ENCODE data around the gene TUT4.
A peak's percentile ranks its signal among the peaks of the same experiment; 100 is the strongest.

Gene TUT4

DNA sequence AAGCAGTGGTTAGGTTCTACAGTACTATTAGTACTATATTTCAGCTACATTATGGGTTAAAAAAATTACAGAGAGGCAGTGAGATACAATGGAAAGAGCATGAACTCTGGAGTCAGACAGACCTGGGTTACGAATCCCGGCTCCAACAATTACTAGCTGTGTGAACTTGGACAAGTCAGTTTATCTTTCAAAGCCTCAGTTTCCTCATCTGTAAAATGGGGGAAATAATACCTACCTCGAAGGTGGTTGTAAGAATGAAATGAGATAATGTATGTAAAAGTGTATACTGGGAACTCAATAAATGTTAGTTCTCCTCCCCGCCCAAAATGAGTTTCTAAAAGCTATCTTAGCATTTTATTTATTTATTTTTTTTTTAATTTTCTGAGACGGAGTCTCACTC, 89.0 kb downstream of the TUT4 start:
- no peak for DNase-seq (ENCODE audit: low read depth in 2 of 2)

DNA sequence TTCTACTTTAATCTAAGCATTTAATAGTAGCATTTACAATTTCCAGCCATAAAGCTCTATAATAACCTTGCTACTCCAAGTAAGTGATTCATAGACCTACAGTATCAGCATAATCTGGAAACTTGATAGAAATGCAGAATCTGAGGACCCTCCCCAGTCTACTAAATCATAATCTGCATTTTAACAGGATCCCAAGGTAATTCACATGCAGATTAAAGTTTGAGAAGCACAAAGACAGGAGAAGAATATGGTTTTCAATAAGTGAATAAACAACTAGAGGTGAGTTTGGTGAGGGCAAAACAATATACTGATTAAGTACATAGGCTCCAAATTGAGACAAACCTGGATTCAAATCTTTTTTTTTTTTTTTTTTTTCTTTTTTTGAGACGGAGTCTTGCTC, 91.1 kb downstream of the TUT4 start:
- DNase-seq (ENCODE audit: low read depth in 2 of 2), result no peak

DNA sequence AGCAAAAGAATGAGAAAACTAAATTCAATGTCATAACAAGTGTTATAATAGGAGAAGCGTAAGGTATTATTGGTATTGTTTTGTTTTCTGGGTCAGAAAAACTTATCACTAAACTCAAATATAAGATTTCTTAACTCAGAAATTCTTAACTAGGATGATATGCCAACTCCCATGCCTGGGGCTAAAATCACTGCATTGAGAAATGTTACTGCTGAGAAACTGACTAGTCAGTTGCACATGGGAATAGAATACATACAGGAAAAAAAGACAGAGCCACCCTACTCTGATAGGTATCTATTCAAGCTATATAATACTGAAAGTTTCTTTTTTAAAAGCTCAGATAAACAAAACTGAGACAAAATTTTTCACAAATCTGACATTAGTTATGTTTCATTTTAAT, 92.2 kb downstream of the TUT4 start:
- DNase-seq (ENCODE audit: low read depth in 2 of 2), result no peak

DNA sequence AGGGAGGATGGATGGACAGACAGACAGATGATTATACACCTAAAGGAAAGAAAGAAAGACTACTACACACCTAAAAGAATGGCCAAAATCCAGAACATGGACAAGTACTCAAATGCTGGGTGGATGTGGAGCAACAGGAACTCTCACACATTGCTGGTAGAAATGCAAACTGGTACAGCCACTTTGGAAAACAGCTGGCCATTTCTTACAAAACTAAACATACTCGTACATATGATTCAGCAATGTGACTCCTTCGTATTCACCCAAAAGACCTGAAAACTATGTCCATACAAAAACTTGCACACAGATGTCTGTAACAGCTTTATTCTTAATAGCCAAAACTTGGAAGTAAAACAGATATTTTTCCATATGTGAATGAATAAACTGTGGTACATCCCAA, 97.2 kb downstream of the TUT4 start:
- DNase-seq (ENCODE audit: low read depth in 2 of 2), result no peak

DNA sequence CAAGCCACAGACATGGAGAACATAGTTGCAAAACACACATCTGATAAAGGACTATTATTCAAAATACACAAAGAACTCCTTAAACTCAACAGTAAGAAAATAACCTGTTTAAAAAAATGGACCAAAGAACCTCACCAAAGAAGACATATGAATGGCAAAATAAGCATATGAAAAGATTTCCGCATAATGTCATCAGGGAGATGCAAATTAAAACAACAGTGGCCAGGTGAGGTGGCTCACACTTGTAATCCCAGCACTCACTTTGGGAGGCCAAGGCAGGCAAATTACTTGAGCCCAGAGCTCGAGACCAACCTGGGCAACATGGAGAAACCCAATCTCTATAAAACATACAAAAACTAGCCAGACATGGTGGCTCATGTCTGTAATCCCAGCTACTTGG, 98.1 kb downstream of the TUT4 start:
- no peak for DNase-seq (ENCODE audit: low read depth in 2 of 2)

DNA sequence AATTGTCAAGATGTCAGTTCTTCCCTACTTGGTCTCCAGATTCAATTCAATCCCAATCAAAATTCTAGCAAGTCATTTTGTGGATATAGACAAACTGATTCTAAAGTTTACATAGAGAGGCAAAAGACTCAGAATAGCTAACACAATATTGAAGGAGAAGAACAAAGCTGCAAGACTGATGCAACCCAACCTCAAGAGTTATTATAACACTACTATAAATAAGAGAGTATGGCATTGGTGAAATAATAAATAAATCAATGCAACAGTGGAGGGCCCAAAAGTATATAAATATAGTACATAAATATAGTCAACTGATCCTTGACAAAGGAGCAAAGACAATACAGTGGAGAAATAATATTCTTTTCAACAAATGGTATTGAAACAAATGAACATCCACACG, 98.8 kb downstream of the TUT4 start:
- no peak for DNase-seq (ENCODE audit: low read depth in 2 of 2)

DNA sequence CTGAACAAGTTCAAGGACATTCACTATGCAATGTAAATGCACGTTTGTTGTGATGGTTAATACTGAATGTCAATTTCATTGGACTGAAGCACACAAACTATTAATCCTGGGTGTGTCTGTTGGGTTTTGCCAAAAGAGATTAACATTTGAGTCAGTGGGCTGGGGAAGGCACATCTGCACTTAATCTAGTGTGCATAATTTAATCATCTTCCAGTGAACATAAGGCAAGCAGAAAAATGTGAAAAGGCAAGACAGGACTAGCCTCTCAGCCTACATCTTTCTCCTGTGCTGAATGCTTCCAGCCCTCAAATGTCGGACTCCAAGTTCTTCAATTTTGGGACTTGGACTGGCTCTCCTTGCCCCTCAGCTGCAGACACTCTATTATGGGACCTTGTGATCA, 108.4 kb downstream of the TUT4 start:
- DNase-seq (ENCODE audit: low read depth in 2 of 2), result no peak

DNA sequence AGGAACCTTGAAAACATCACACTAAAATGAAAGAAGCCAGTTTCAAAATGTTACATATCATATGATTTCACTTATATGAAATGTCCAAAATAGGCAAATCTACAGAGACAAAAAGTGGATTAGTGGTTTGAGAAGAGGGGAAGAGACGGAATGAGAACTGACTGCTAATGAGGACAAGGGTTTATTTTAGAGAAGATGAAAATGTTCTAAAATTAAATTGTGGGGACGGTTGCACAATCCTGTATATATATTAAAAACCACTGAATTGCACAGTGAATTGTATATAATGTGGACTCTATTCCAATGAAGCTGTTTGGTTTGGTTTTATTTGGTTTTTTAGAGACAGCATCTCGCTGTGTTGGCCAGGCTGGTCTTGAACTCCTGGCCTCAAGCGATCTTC, 112.9 kb downstream of the TUT4 start:
- DNase-seq (ENCODE audit: low read depth in 2 of 2), result no peak

DNA sequence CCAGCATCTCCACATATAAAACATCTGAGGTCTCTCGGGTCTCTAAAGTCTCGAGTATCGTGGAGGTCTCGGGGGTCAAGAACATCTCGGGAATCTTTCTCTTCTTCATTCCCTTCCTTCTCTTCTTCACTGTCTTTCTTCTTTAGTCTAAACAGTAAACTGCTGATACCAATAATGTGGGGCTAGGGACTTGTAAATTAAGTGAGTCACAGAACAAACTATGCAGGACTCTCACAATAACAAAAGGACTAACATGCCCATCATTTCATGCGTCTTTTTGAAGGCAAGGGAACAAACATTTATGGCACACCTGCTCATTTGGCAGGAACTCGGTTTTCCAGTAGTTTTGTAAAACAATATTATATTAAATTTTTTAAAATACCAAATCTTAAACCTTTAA, 116.1 kb downstream of the TUT4 start:
- DNase-seq (ENCODE audit: low read depth in 2 of 2), result no peak

DNA sequence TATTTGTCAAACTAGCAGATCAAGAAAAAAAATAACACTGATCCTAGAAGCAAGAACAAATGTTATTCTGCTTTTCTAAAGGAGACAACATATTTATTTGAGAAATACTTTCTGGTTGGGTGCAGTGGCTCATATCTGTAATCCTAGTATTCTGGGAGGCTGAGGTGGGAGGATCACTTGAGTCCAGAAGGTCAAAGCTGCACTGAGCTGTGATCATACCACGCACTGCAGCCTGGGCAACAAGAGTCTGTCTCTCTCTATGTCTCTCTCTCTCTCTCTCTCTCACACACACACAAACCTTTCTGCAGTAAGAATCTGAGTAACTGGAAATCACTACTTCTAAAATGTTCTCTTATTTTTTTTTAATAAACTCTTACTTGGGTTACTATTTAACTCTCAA, 117.2 kb downstream of the TUT4 start:
- DNase-seq (ENCODE audit: low read depth in 2 of 2), result no peak

DNA sequence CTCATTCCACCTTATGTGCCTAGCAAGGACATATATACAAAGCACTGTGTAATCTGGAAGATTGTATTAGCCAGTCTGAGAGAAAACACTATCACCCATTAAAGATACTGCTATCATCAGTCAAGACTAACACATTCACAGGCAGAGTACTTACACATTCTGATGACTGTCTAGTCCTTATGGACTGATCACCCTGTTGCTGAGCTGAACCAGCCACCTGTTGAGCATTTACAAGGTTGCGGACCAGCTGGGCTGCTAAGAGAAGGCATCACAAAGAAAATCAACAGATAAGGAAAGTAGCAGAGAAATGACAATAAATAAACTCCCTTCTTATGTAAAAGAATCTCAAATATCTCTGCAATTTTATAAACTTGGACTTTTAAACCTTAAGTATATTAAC, 117.7 kb downstream of the TUT4 start:
- no peak for DNase-seq (ENCODE audit: low read depth in 2 of 2)

DNA sequence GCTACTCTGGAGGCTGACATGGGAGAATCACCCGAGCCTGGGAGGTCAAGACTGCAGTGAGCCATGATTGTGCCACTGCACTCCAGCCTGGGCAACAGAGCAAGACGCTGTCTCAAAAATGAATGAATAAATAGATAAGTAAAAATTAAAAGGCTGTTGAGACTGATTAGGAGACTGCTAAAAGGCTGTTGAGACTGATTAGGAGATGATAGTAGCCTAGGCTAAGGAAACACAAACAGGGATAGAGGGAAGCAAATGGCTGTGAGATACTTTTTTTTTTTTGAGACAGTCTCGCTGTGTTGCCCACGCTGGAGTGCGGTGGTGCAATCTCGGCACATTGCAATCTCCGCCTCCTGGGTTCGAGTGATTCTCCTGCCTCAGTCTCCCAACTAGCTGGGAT, 120.1 kb downstream of the TUT4 start:
- no peak for DNase-seq (ENCODE audit: low read depth in 2 of 2)

DNA sequence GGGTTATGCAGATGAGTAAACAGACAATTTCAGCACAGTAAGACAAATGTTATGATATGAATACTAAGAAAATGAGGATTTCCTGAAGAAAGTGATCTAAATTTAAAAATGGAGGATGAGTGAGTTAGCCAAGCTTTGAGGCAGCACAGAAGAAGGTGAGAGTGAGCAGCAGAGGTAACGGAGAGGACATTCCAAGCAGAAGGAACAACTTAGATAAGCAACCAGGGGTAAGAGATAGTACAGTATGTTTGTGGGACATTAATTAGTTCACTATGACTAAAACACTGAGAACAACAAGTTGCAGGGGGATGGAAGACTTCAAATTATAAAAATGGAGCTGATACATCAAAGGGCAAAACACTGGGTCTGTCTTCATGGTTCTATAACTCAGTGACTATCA, 125.7 kb downstream of the TUT4 start:
- no peak for DNase-seq (ENCODE audit: low read depth in 2 of 2)

DNA sequence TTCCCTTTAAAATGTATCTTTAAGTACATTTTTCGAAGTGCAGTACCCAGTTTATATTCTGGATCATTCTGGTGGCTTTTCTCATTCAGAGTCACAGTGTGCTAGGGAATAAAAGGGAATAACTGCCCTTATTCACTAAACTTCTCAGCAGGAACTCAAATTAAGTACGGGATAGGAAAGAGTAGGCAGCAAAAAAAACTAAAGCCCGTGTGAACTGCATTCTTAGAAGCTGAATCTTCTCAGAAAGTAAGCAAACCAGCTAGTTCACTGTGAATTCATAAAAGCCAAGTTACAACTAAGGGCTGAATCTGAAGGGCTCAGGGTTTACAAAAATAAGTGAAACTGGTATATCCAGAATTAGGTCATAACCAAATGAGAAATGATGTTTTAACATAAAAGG, 126.5 kb downstream of the TUT4 start:
- DNase-seq (ENCODE audit: low read depth in 2 of 2), result no peak

DNA sequence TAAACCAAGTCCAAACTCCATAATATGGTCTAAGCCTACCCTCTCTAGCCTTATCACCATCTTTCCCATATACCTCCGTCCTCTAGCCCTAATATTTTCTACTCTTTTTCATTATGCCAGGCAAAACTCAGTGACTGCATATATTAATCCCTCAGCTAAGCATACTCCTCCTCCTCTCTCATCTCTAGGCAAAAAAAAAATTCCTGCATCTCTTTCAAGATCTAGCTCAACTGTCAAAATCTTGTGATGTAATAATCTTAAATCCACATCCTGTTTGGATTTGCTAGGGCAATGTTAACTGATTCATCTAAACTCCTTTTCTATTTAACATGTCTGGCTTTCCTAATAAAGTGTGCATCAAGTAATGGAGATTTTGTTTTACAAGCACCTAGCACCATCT, 128.1 kb downstream of the TUT4 start:
- no peak for DNase-seq (ENCODE audit: low read depth in 2 of 2)

DNA sequence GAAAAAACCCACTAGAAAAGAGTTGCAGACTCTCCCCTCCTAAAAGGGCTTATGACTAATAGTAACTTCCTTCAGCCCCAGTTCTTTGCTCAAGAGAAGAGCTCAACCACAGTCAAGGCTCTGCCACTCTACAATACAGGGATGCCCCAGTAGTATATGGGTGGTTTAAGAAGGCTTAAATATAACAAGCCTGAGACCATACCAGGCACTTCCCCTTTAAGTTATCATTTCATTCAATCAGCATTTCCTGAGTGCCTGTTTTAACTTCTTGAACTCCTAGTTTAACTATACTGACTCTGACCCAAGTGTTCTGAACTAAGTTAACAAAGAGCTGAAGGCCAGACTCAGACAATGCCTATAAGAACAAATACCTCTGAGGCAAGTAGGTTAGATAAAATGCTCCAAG, 128.7 kb downstream of the TUT4 start:
- DNase-seq (ENCODE audit: low read depth in 2 of 2), result no peak

DNA sequence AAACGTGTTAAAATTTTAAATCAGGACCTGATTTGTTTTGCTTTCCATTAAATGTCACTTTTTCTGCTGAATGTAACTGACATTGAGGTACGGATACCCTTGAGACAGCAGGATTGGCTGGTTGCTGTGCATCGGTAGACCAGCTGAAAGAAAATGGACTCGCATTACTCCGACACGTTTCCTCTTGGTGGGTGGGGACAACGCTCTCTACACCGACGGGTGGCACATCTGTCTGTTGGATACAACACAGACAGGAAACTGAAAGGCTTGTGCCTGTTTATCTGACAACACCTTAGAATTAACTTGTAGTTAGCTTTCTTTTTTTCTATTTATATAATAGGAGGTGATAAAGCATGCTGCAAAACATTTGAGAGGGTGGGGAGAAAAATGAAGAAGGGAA, 129.1 kb downstream of the TUT4 start:
- peak; percentile 41 to 45 for DNase-seq (ENCODE audit: low read depth in 2 of 2)

DNA sequence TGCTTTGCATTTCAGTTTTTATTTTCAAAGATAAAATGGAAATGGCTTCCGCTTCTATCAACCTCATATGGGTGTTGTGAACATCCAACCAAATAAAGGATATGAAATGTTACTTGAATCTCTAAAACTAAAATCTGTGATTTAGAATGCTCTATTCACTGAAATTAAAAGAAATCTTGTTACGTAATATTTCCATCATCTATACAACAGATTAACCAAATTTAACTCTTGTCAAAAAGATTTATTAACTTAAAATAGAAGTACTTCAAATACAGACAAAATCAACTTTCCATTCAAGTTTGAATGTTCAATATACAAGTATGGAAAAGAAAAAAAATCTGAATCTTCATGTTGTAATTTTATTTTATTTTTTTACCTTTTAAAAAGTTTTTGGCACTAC, 129.8 kb downstream of the TUT4 start:
- DNase-seq (ENCODE audit: low read depth in 2 of 2), result no peak

DNA sequence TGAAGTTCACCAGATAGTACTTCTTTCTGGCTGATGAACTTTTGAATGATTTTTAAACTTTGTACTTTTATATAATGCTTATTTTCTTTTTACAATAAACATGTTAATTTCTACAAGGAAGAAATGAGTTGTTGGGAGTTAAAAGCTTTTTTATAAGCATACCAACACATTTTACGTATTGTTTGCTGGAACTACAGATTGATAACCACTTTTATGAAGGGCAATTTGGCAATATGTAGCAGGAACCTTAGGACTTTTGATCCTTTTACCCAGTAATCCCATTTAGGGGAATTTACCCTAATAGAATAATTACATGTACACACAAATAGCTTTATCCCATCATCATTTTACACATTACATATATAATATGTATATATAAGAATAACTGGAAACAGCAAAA, 132.2 kb downstream of the TUT4 start:
- DNase-seq (ENCODE audit: low read depth in 2 of 2), result no peak

DNA sequence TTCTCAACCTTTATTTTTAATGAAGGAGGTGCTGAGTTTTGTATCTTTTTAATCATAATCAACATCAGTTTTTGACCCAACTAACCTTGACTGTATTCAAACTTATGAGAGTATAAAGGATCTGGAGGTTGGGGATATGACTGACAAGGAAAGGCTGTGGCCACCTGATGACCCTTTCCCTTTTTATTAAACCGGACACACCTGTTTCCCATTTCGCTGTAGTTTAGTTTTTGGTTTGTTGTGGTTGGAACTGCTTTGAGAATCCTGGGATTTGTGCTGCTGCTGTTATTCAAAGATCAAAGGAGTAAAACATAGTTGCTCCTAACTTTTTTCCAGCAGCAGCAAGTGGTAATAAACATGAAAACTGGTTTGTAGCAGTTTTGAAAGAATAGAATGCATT, 136.1 kb downstream of the TUT4 start:
- DNase-seq (ENCODE audit: low read depth in 2 of 2), result no peak

DNA sequence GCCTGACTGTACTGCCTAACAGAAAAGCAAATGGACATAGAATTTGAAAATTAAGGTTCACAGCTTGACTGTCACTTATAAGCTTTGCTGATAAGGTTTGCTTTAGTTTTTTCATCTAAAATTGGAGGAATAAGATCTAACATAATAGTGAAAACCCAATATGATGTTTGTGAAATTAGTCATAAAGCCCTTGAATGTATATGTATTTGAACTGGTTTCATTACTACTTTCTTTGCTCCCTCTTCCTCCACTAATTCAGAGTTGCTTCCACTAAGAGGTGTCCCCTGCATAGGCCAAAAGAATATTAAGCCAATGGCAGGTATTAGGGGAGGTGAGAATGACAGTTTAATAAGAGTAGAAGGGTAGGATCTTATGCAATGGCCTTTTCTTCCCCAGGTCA, 137.9 kb downstream of the TUT4 start:
- no peak for DNase-seq (ENCODE audit: low read depth in 2 of 2)

DNA sequence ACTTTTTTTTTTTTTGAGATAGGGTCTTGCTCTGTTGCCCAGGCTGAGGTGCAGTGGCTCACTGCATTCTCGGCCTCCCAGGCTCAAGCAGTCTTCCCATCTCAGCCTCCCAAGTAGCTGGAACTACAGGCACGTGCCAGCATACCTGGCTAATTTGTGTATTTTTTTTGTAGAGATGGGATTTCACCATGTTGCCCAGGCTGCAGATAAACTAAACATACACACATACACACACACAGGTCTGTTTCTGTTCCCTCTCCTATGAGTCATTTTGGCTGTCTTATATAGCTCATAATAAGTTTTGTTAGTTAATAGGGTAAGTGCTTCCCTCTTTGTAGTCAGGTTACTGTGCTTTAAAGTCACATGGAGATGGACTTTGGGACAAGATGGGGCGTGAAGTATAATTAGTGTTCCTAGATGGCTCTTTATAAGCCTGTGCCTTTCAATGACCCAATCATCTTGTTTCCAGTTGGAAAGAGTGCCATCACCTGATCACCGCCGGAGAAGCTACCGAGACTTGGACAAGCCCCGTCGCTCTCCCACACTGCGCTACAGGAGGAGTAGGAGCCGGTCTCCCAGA, 139.4 kb downstream of the TUT4 start:
- DNase-seq (ENCODE audit: low read depth in 2 of 2), result no peak

DNA sequence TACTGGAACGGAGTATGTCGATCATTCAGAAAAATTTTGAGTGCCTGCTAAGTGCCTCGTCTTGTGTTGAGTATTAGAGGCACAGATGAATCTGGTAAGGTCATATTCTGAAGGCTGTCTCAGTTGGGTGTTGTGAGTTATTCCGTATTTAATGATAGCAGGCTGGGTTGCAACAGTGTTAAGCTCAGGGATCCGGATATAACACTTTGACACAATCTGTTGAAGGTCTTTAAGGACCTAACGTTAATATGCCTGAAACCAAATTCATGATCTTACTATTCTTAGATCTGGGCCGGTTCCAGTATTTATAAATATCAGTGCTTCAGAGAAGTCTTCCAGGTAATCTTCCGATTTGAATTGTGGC, 147.9 kb downstream of the TUT4 start:
- no peak for DNase-seq (ENCODE audit: low read depth in 2 of 2)

DNA sequence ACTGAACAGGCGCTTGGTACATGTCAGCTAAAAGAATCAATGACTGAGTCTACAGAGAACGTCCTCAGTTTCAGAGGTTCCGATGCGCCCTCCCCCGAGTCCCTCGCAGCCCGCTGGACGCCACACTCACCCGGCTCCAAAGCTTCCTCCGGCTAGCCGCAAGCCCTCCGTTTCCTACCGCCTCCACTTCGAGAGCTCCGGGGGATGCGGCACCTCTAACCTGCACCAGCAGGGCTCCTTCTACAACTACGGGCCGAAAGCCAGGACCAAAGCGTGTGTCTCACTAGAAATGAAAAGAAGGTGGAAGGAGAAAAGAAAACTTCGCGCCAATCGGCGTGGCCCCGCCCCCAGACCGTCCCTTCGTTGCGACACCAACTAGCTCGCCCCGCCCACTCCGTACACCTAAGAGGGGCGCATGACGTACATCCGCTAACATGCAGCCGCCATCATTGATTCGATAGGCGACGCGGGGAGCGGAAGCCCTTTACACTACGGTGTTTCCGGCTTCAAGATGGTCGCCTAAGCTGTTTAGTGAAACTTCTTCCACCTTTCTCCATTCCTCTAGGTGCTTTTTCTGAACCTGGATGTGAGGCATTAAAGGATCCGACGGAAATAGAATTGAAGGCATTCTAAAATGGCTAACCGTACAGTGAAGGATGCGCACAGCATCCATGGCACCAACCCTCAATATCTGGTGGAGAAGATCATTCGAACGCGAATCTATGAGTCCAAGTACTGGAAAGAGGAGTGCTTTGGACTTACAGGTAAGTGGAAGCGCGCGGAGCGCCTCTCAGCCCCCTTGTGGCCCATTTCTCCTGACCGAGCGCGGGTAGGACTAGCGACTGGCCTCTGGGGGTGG, 148.5 kb downstream of the TUT4 start, which contains the start of the genes ORC1 and PRPF38A:
ORC1 (minus strand) TSS at position 308 of the 859 bp plus-strand sequence. CDS start 2,200 bp downstream, outside the sequence.
PRPF38A (plus strand) TSS at position 487 of the 859 bp plus-strand sequence; CDS start at position 635, 148 bp downstream.
- DNase-seq (ENCODE audit: low read depth in 2 of 2), result peak; percentile 92 to 98
